Suprapubic skin (tissue), 4 donors: Measurements from ENCODE around the gene ARHGAP44.

ENCODE experiments used
- CTCF ChIP-seq, 2 donors: fragments of 200-600 bp in 1 of 2; fragments of 450-650 bp in 1 of 2; sonication (generic) in 1 of 2; IDR thresholded peaks; one replicate each; pipeline ENCODE4 v1.5.1; 2016 to 2019; ENCODE audit warnings: antibody characterized with exemption in 2 of 2, mild to moderate bottlenecking in 1 of 2, moderate library complexity in 1 of 2
- EP300 ChIP-seq: sonication (generic); formaldehyde crosslinking; IDR thresholded peaks from one replicate; pipeline ENCODE4 v1.6.1; 2017; ENCODE audit warnings: antibody characterized with exemption
- POLR2A ChIP-seq, 2 donors: fragments of 450-650 bp; IDR thresholded peaks; one replicate each; pipeline ENCODE4 v1.6.1; 2017; ENCODE audit warnings: antibody characterized with exemption in 2 of 2, mild to moderate bottlenecking in 2 of 2, moderate library complexity in 2 of 2
- POLR2AphosphoS5 ChIP-seq, 3 donors: sonication (generic); formaldehyde crosslinking; IDR thresholded peaks; one replicate each; pipeline ENCODE4 v1.6.1; 2017; ENCODE audit warnings: antibody characterized with exemption in 3 of 3

GRCh38 chr17:12911239-12911638 is 121.9 kb downstream of the ARHGAP44 start:
- no peak for TF ChIP-seq CTCF (IDR thresholded peaks at IDR 0.05)
- TF ChIP-seq POLR2AphosphoS5 (IDR thresholded peaks at IDR 0.05), result no peak
- no peak for TF ChIP-seq EP300
- TF ChIP-seq POLR2A (IDR thresholded peaks at IDR 0.05), result no peak
